Measurements from ENCODE around the gene VPS13C.

The VPS13C gene

DNA sequence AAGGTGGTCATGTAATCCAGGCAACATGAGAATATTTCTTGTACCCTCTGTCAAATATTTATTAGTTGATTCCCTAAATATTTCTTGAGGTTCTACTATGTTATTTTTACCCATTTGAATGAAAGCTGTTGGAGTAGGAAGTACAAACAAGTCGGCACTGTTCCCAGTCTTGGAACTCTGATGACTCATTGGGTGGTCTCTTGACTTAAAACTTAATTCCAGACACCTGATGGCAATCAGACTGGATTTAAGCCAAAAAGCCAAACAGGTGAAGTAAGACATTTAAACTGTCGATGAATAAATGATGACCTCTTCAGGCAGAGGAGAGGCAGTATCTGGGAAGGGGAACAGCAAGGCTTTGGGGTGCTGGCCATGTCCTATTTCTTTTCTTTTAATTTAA is 29.4 kb upstream of the VPS13C start:
- no peak for DNase-seq (ENCODE audit: low spot score)
- TF ChIP-seq, protein P1, sequence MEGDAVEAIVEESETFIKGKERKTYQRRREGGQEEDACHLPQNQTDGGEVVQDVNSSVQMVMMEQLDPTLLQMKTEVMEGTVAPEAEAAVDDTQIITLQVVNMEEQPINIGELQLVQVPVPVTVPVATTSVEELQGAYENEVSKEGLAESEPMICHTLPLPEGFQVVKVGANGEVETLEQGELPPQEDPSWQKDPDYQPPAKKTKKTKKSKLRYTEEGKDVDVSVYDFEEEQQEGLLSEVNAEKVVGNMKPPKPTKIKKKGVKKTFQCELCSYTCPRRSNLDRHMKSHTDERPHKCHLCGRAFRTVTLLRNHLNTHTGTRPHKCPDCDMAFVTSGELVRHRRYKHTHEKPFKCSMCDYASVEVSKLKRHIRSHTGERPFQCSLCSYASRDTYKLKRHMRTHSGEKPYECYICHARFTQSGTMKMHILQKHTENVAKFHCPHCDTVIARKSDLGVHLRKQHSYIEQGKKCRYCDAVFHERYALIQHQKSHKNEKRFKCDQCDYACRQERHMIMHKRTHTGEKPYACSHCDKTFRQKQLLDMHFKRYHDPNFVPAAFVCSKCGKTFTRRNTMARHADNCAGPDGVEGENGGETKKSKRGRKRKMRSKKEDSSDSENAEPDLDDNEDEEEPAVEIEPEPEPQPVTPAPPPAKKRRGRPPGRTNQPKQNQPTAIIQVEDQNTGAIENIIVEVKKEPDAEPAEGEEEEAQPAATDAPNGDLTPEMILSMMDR (IDR thresholded peaks at IDR 0.05; ENCODE audit: borderline replicate concordance, control extremely low read depth, extremely low read depth, insufficient read depth, missing control alignments): no peak
- in situ Hi-C loops (cut with MboI; ENCODE audit: low sequenced_read_pairs, unreplicated experiment): no loop called here

DNA sequence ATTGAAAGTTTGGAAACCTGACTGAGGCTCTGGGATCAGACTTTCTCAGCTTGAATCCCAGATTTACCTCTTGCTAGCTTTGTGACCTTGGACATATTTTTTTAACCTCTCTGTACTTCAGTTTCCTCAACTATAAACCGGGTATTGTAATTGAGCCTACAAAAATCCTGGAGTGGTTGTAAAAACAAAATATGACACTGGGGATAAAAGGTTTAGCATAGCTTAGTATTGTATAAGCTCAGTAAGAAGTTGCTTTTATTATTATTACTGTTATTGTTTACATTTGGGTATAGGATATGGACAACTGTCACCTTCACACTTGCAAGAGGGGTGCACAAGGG is 28.1 kb upstream of the VPS13C start:
- DNase-seq (ENCODE audit: low spot score): no peak
- in situ Hi-C loops (cut with MboI; ENCODE audit: low sequenced_read_pairs, unreplicated experiment): no loop called here
- TF ChIP-seq, protein P1 (IDR thresholded peaks at IDR 0.05; ENCODE audit: borderline replicate concordance, control extremely low read depth, extremely low read depth, insufficient read depth, missing control alignments): no peak

DNA sequence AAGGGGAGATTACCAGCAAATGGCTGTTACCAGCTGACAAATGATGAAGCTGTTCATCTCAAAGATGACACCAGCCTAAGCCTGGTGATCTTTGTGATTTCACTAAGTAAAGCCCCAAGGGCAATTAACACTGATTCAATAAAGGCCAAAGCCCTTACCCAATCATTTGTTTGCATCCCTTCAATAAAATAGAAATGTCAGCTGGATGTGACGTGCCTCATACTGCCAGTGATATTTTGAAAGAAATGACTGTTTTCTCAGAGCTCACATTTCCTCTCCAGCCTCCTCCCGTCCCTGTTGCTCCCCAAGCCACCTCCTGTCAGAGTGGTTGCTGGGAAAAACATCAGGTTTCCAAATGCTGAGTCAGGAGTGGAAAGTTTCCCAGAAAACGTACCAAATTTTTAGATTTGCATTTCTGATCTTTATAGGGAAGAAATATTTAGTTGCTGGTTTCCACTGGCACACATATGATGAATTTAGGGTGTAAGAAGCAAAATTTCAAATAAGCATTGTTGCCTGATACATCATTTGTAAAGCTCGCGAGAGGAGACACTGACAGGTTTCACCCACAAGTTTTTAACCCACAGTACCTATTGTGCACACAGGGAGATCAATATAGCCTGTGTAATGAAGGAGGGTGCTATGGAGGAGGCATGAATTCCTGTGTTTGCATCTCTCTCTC is 27.6 kb upstream of the VPS13C start:
- TF ChIP-seq, protein P1 (IDR thresholded peaks at IDR 0.05; ENCODE audit: borderline replicate concordance, control extremely low read depth, extremely low read depth, insufficient read depth, missing control alignments): no peak
- DNase-seq (ENCODE audit: low spot score): no peak
- in situ Hi-C loops (cut with MboI; ENCODE audit: low sequenced_read_pairs, unreplicated experiment): no loop called here

DNA sequence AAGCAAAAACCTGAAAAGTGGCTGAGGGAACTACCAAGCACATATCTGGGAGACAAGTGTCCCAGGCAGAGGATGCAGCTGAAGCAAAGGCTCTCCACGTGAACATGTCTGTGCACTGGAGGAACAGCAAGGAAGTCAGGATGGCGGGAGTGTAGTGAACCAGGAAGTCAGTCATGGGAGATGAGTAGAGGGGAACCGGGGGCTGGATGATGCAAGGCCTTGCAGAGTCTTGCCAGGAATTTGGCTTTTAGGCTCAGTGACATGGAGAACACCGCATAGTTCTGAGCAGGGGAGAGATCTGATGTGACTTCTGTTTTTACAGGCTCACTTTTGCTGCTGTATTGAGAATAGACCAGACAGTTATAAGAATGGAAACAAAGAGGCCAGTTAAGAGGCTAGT is 25.5 kb upstream of the VPS13C start:
- DNase-seq (ENCODE audit: low spot score): no peak
- in situ Hi-C loops (cut with MboI; ENCODE audit: low sequenced_read_pairs, unreplicated experiment): no loop called here
- TF ChIP-seq, protein P1 (IDR thresholded peaks at IDR 0.05; ENCODE audit: borderline replicate concordance, control extremely low read depth, extremely low read depth, insufficient read depth, missing control alignments): no peak

DNA sequence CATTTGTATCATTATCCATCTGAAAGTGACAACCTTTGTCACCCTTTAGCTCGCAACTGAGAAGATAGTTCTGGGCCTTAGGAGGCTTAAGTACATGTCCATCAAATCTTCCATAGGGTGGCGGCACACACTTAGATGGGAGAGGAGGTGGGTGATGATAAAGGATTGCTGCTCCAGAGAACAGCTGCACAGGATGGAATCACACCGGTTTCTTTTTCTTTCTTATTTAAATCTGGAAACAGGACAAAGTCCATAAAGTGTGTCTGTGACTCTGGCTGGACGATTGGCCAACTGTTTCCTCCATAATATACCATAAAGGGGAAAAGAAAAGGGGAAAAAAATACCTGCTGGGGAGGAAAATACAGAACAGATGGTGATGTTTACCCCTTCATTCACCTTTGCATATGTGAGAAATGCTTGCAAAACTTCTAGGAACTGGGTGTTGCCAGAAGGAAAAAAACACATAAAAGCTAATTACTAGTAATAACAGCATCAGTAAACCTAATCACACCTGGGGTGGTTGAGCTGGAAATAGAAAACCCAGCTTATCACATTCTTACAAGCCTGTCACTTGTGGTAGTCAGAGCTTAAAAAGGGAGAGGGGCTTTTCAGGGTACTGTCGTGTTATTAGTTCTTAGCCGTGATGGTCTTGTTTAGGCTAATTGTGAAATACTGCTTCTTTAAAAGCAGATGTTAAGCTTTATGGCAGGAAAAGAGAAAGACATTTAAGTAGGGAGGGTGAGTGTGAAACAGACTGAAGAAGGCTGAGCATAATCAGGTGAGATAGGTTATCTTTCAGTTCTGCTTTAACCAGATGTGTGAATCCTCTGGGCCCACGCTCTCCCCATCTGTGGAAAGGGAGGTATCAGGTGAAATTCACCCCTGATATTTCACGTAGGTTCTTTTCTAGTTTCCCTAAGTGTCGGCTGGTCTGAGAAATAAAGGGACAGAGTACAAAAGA is 23.2 kb upstream of the VPS13C start:
- TF ChIP-seq, protein P1 (IDR thresholded peaks at IDR 0.05; ENCODE audit: borderline replicate concordance, control extremely low read depth, extremely low read depth, insufficient read depth, missing control alignments): no peak
- DNase-seq (ENCODE audit: low spot score): no peak

DNA sequence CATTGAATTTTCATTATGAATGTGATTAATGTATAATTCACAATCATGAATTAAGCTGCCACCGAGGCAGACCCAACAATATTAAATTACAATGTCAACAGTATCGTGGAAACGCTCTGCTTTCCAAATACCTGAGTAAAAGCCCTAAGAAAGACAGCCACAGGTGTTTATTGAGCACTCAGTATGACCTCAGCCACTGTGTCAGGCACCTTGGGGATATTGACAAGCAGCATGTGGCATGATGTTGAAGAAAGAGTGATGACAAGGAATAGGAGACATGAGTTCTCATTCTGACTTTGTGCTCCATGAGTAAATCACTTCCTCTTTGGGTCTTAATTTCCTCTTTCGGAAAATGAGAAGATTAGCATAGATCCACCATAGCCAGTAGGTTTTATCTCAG is 19.3 kb upstream of the VPS13C start:
- TF ChIP-seq, protein P1 (IDR thresholded peaks at IDR 0.05; ENCODE audit: borderline replicate concordance, control extremely low read depth, extremely low read depth, insufficient read depth, missing control alignments): no peak
- no peak for DNase-seq (ENCODE audit: low spot score)
- in situ Hi-C loops (cut with MboI; ENCODE audit: low sequenced_read_pairs, unreplicated experiment): no loop called here

More for the DNA sequence above, 23.2 kb upstream of the VPS13C start:
- in situ Hi-C loops (cut with MboI; ENCODE audit: low sequenced_read_pairs, unreplicated experiment): no loop called here
